ENCODE data around the gene XAGE2.

XAGE2 gene

DNA sequence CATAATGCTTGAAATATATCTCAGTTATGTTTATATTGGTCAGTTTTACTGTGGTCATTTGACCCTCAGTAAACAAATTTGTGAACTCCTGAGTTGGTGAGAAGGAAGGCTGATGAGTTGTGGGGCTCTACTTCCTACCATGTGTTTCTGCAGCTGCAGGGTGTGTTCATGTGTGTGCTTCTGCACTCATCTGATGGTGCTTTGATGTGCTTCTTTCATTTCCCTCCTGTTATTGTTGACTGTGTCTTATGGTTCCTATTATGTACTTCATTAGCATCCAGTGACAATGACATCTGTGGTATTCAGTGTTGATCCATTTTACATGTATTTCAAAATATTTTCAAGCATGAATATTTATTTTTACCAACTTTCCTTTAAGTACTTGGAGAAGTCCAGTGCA, 46.5 kb downstream of the XAGE2 start:
- H3K36me3 ChIP-seq: no peaks in the 10 kb centered on the region
- H3K9me3 ChIP-seq: no peaks in the 10 kb centered on the region
- no peak overlapping the region for H3K4me3 ChIP-seq (ENCODE audit: low read depth in 1 of 2, low read length in 1 of 2)
- peaks cover 0 to 11% of the 10 kb centered on the region in 2 experiments for H3K4me1 ChIP-seq (ENCODE audit: control insufficient read depth in 1 of 2, insufficient read depth in 1 of 2, low read depth in 1 of 2, low read length in 1 of 2)
- TF ChIP-seq CTCF (IDR thresholded peaks at IDR 0.05): no peak
- H3K27me3 ChIP-seq: no peaks in the 10 kb centered on the region
- no peak overlapping the region for H3K27ac ChIP-seq

DNA sequence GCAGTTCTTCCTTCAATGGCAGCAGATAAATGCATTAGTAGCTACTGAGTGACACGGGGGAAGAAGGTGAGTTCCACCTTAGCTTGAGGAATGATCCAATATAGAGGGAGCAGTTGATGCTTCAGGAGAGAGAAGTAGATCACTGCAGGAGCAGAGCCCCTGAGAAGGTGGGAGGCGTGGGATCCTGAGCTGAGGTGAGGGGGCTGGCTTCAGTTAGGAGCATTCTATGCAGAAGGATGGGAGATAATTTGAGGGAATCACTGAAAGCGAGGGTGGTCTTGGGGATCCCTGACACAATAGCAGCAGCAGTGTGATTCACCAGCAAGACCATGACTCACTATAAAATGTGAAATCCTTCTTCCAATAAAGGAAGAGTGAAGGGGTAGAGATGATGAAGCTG, 48.0 kb downstream of the XAGE2 start:
- TF ChIP-seq CTCF (IDR thresholded peaks at IDR 0.05): no peak
- H3K9me3 ChIP-seq: no peaks in the 10 kb centered on the region
- H3K4me3 ChIP-seq (ENCODE audit: low read depth in 1 of 2, low read length in 1 of 2): no peak overlapping the region
- H3K4me1 ChIP-seq (ENCODE audit: control insufficient read depth in 1 of 2, insufficient read depth in 1 of 2, low read depth in 1 of 2, low read length in 1 of 2): peaks cover 0 to 4% of the 10 kb centered on the region in 2 experiments
- H3K27me3 ChIP-seq: no peaks in the 10 kb centered on the region
- no peak overlapping the region for H3K27ac ChIP-seq
- H3K36me3 ChIP-seq: no peaks in the 10 kb centered on the region

DNA sequence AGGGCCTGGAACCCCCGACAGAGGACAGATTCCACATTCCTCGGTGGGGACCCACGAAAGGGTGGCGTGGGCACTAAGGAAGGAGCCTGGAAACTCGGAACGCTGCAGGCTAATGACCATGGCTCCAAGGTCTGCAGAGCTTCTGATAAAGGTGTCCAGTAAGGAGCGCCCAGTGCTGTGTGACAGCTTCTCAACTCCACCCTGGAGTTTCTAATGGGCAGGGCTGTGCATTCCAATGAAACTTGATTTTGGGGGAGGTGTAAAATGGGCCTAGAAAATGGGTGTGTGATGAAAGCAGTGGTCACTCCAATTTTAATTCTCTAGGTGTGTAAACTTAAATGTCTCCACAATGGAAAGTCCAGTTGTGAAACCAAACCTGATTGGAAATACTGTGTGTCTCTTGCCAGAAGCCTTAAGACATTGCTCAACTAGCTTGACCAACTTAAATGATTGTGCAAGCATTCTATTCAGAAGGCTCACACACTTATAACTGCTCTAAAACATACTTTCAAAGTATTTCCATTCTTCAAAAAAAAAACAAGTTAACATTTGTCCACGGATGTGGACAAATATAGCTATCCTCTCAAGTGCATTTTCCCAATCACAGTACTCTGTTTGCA, 52.1 kb downstream of the XAGE2 start:
- H3K27ac ChIP-seq: no peak overlapping the region
- H3K36me3 ChIP-seq: no peaks in the 10 kb centered on the region
- H3K9me3 ChIP-seq: no peaks in the 10 kb centered on the region
- H3K4me1 ChIP-seq (ENCODE audit: control insufficient read depth in 1 of 2, insufficient read depth in 1 of 2, low read depth in 1 of 2, low read length in 1 of 2): no peaks in the 10 kb centered on the region
- no peaks in the 10 kb centered on the region for H3K27me3 ChIP-seq
- no peak overlapping the region for H3K4me3 ChIP-seq (ENCODE audit: low read depth in 1 of 2, low read length in 1 of 2)
- TF ChIP-seq CTCF (IDR thresholded peaks at IDR 0.05): no peak

GRCh38 chrX:52422884-52423283, 54.1 kb downstream of the XAGE2 start:
- no peaks in the 10 kb centered on the region for H3K27me3 ChIP-seq

DNA sequence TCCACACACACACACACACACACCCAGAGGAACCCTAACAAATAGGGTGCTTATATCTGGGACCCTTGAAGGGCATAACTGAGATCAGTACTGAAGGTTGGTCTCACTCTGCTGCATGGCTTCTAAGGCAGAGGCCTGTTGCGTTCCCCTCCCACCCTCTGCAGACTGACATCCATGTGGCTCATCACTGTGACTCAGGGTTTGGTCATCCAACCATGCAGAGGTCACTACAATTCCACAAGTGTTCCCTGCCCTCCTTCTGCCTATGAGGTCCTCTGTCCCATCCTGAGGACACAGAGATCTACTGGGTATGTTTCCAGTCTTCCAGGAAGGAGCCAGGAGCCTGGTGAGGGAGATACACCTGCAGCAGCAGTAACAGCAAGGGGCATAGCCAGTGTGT, 55.8 kb downstream of the XAGE2 start:
- Histone ChIP-seq H3K27ac (no peak overlapping the region), H3K36me3 (no peaks in the 10 kb centered on the region), H3K9me3 (no peaks in the 10 kb centered on the region), H3K4me3 (ENCODE audit: low read depth in 1 of 2, low read length in 1 of 2) (no peak overlapping the region), H3K4me1 (ENCODE audit: control insufficient read depth in 1 of 2, insufficient read depth in 1 of 2, low read depth in 1 of 2, low read length in 1 of 2) (no peaks in the 10 kb centered on the region), H3K27me3 (no peaks in the 10 kb centered on the region)
- no peak for TF ChIP-seq CTCF (IDR thresholded peaks at IDR 0.05)

More at GRCh38 chrX:52422884-52423283, 54.1 kb downstream of the XAGE2 start:
- Histone ChIP-seq H3K27ac (no peak overlapping the region), H3K4me1 (ENCODE audit: control insufficient read depth in 1 of 2, insufficient read depth in 1 of 2, low read depth in 1 of 2, low read length in 1 of 2) (no peaks in the 10 kb centered on the region), H3K9me3 (no peaks in the 10 kb centered on the region), H3K4me3 (ENCODE audit: low read depth in 1 of 2, low read length in 1 of 2) (no peak overlapping the region), H3K36me3 (no peaks in the 10 kb centered on the region)
- no peak for TF ChIP-seq CTCF (IDR thresholded peaks at IDR 0.05)
